PC-3 (cell line): ENCODE measurements around the gene TCERG1L. TPM values are rescaled to one million over a fixed set of nuclear protein-coding genes. Genes with fewer than 3 reads are reported as not detected.

Experiments used
- ATAC-seq: fragments of 200-7000 bp; cut with Tn5 transposase; 2 replicates; pipeline ENCODE4 v1.9.1; 2020; ENCODE audit warnings: mild to moderate bottlenecking, moderate library complexity
- BruUV-seq: library from RNA; stranded (reverse); fragments of 400-500 nt; replicated peaks from 2 replicates; lab custom pipeline; 2021; lab: Mats Ljungman, UMichigan
- CTCF ChIA-PET: fragments of 300-600 bp; sonication (Branson Sonifier 250); formaldehyde crosslinking; loops from one replicate; lab custom pipeline; 2022; ENCODE audit warnings: antibody characterized with exemption; lab: Charles Lee
- POLR2A ChIA-PET: fragments of 300-600 bp; sonication (Branson Sonifier 250); formaldehyde crosslinking; loops from one replicate; lab custom pipeline; 2022; ENCODE audit warnings: antibody characterized with exemption; ENCODE audit not compliant: unreplicated experiment; lab: Charles Lee
- DNase-seq: peaks from one replicate; pipeline ENCODE4 v3.0.0-alpha.2; 2015
- H2AFZ ChIP-seq: fragments of 300-600 bp; sonication (generic); 2 replicates; pipeline ENCODE4 v1.6.0; 2016; ENCODE audit warnings: antibody characterized with exemption, low read length
- H3F3A ChIP-seq: fragments of 300-600 bp; sonication (generic); one replicate; pipeline ENCODE4 v1.6.0; 2017; ENCODE audit warnings: antibody characterized with exemption, low read length, control low read depth, mild to moderate bottlenecking; ENCODE audit not compliant: unreplicated experiment
- H3K27ac ChIP-seq: fragments of 300-600 bp; sonication (generic); 2 replicates; pipeline ENCODE4 v1.5.1; 2016; ENCODE audit warnings: mild to moderate bottlenecking, low read length
- H3K27me3 ChIP-seq: fragments of 300-600 bp; sonication (generic); 2 replicates; pipeline ENCODE4 v1.6.1; 2016; ENCODE audit warnings: low read length, mixed read lengths
- H3K36me3 ChIP-seq: fragments of 300-600 bp; sonication (generic); 2 replicates; pipeline ENCODE4 v1.6.1; 2016; ENCODE audit warnings: low read depth, mixed run types, low read length, mixed read lengths
- H3K4me1 ChIP-seq: fragments of 300-600 bp; sonication (generic); 2 replicates; pipeline ENCODE4 v1.5.1; 2016; ENCODE audit warnings: low read length; ENCODE audit not compliant: insufficient read depth
- H3K4me2 ChIP-seq: fragments of 300-600 bp; sonication (generic); 2 replicates; pipeline ENCODE4 v1.6.0; 2016; ENCODE audit warnings: low read length
- H3K4me3 ChIP-seq: fragments of 300-600 bp; sonication (generic); 2 replicates; pipeline ENCODE4 v1.5.1; 2016; ENCODE audit warnings: mild to moderate bottlenecking, low read length, mixed read lengths
- H3K79me2 ChIP-seq: fragments of 300-600 bp; sonication (generic); 2 replicates; pipeline ENCODE4 v1.6.1; 2017; ENCODE audit warnings: low read length, mixed read lengths
- H3K9ac ChIP-seq: fragments of 300-600 bp; sonication (generic); 2 replicates; pipeline ENCODE4 v1.6.0; 2016; ENCODE audit warnings: mild to moderate bottlenecking, low read length
- H3K9me2 ChIP-seq: fragments of 300-600 bp; sonication (generic); replicated peaks from 2 replicates; pipeline ENCODE4 v1.6.1; 2016; ENCODE audit warnings: mixed run types, low read length, mixed read lengths
- H3K9me3 ChIP-seq: fragments of 300-600 bp; sonication (generic); 2 replicates; pipeline ENCODE4 v1.6.1; 2016; ENCODE audit warnings: low read length, mixed read lengths
- H4K20me1 ChIP-seq: fragments of 300-600 bp; sonication (generic); 2 replicates; pipeline ENCODE4 v1.6.1; 2016; ENCODE audit warnings: low read length, mixed read lengths
- EZH2 ChIP-seq: fragments of 300-600 bp; sonication (generic); IDR thresholded peaks from one replicate; pipeline ENCODE4 v1.6.1; 2017; ENCODE audit warnings: antibody characterized with exemption, mild to moderate bottlenecking, low read length; ENCODE audit not compliant: unreplicated experiment
- EZH2phosphoT487 ChIP-seq: fragments of 300-600 bp; sonication (generic); IDR thresholded peaks from 2 replicates; pipeline ENCODE4 v1.6.1; 2018; ENCODE audit warnings: mild to moderate bottlenecking, antibody characterized with exemption, low read length, borderline replicate concordance
- intact Hi-C: fragments of 100-400 bp; cut with micrococcal nuclease; formaldehyde crosslinking; loops from 2 replicates; pipeline ENCODE4 v1.9.0; 2023
- total RNA-seq: library from RNA; depleted of rRNA; stranded (reverse); fragments of >200 nt; gene quantifications from 2 replicates; pipeline ENCODE4 v1.2.3, GENCODE V29; 2014
- TF ChIP-seq, protein P1 (sequence below): fragments of 300-600 bp; sonication (generic); conservative IDR thresholded peaks from 2 replicates; pipeline ENCODE4 v1.5.1; 2017; ENCODE audit warnings: antibody characterized with exemption, low read depth, mild to moderate bottlenecking, low read length

The TCERG1L gene
- total RNA-seq, 1 experiment from 2014 or later, result not detected

DNA sequence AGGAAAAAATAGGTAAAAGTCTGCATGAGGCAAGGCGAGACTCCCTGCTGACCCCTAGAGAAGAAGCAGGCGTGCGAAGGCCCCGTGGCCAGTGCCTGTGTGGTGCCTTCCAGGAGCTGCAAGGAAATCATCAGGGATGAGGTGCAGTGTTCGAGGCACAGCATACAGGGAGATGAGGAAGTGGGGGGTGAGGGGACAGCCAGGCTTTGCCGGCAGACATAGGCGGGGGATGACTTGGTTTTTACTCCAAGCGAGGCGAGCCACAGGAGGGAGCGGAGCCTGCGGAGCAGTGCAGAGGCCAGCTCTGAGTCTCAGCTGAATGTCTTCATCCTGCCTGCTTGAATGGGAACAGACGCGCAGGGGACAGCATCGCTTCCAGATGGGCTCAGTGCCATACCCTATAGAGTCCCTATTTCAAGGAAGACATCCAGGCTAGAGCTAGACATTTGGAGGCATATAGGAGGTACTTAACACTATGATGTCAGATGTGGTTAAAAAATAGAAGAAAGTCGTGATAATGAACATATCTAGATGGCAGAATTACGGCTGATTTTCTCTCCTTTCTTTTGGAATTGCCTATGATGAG is 49.5 kb downstream of the TCERG1L start:
- Histone ChIP-seq H3F3A (no peaks in the 10 kb centered on the region), H3K4me2 (no peak overlapping the region), H3K4me3 (no peak overlapping the region), H3K79me2 (no peaks in the 10 kb centered on the region), H3K36me3 (no peaks in the 10 kb centered on the region), H3K9me3 (no peaks in the 10 kb centered on the region), H4K20me1 (no peaks in the 10 kb centered on the region), H3K27ac (no peak overlapping the region), H3K9me2 (no peaks in the 10 kb centered on the region), H3K27me3 (no peaks in the 10 kb centered on the region), H3K9ac (no peak overlapping the region), H2AFZ (no peak overlapping the region), H3K4me1 (no peaks in the 10 kb centered on the region)
- CTCF ChIA-PET, result no interaction called here
- DNase-seq, result no peak
- POLR2A ChIA-PET, result no interaction called here
- intact Hi-C loops, result no loop called here
- no peak for ATAC-seq
- TF ChIP-seq EZH2, result no peak
- TF ChIP-seq, protein P1, sequence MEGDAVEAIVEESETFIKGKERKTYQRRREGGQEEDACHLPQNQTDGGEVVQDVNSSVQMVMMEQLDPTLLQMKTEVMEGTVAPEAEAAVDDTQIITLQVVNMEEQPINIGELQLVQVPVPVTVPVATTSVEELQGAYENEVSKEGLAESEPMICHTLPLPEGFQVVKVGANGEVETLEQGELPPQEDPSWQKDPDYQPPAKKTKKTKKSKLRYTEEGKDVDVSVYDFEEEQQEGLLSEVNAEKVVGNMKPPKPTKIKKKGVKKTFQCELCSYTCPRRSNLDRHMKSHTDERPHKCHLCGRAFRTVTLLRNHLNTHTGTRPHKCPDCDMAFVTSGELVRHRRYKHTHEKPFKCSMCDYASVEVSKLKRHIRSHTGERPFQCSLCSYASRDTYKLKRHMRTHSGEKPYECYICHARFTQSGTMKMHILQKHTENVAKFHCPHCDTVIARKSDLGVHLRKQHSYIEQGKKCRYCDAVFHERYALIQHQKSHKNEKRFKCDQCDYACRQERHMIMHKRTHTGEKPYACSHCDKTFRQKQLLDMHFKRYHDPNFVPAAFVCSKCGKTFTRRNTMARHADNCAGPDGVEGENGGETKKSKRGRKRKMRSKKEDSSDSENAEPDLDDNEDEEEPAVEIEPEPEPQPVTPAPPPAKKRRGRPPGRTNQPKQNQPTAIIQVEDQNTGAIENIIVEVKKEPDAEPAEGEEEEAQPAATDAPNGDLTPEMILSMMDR, result no peak
- TF ChIP-seq EZH2phosphoT487, result no peak
- no TSS peak for BruUV-seq

DNA sequence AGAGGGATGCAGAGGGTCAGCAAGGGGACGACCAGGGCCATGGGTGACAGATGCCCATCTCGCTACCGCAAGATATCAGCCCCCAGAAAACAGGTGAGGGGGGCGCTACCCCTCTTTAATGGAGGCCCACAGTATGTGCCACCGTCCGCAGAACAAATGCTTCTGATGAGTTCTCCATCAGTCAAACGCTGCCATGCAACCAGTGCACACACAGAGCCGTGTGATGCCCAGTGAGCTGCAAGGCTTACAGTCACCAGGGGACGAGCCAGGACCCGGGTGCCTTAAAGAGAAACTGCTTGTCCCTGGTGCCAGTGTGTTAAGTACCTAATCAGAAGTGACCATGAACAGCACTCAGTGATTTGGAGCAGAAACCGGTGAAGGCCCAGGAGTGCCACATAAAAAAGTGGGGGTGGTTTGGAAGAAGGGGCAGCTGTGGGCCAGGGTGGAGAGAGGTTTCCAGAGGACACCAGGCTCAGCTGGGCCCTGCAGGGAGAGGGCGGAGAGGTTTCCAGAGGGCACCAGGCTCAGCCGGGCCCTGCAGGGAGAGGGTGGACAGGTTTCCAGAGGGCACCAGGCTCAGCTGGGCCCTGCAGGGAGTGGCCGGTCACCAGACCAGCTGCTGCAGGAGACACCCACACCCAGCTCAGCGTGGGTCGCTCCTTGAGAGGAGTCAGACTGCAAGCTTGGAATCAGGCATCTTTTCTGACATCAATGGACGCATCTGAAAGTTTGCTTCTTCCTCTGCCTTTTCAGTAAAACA is 50.9 kb downstream of the TCERG1L start:
- intact Hi-C loops, result no loop called here
- no peaks in the 10 kb centered on the region for H3K9me3 ChIP-seq
- H4K20me1 ChIP-seq, result no peaks in the 10 kb centered on the region
- DNase-seq (no peak), ATAC-seq (no peak)
- H3K27me3 ChIP-seq, result no peaks in the 10 kb centered on the region
- H3K9ac ChIP-seq, result no peak overlapping the region
- no peak overlapping the region for H3K4me2 ChIP-seq
- H3K27ac ChIP-seq, result no peak overlapping the region
- ChIA-PET POLR2A (no interaction called here), CTCF (no interaction called here)
- no peaks in the 10 kb centered on the region for H3K79me2 ChIP-seq
- H3K36me3 ChIP-seq, result no peaks in the 10 kb centered on the region
- H2AFZ ChIP-seq, result no peak overlapping the region
- no peak for TF ChIP-seq EZH2phosphoT487
- no peaks in the 10 kb centered on the region for H3K9me2 ChIP-seq
- no peak overlapping the region for H3K4me3 ChIP-seq
- no peaks in the 10 kb centered on the region for H3F3A ChIP-seq
- no peaks in the 10 kb centered on the region for H3K4me1 ChIP-seq
- BruUV-seq, result no TSS peak

DNA sequence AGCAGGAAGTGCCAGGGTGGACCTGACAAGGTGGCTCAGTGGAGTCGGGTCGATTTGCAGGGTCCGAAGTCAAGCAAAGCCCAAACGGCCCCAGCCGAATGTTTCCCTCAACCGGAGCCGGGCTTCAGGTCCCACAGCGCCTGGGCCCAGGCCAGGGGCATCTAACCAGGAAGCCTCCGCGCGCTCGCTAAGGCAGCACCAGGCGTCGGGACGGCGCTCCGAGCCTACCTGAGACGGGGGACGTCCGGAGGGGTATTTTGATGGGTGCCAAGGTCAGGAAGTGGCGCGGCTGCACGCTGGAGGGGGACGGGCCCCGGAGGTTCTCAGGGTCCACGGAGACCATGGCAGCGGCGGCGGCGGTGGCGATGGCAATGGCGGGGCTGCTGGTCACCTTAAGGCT is 51.5 kb downstream of the TCERG1L start:
- Histone ChIP-seq H3K9me3 (no peaks in the 10 kb centered on the region), H3K4me1 (no peaks in the 10 kb centered on the region)

More for the DNA sequence above, 51.5 kb downstream of the TCERG1L start:
- Histone ChIP-seq H3K36me3 (no peaks in the 10 kb centered on the region), H3K9me2 (no peaks in the 10 kb centered on the region), H4K20me1 (no peaks in the 10 kb centered on the region), H3K4me2 (no peak overlapping the region), H2AFZ (no peak overlapping the region), H3K27me3 (no peaks in the 10 kb centered on the region), H3K27ac (no peak overlapping the region), H3K79me2 (no peaks in the 10 kb centered on the region), H3K4me3 (no peak overlapping the region), H3K9ac (no peak overlapping the region), H3F3A (no peaks in the 10 kb centered on the region)
- no TSS peak for BruUV-seq
- ChIA-PET CTCF (no interaction called here), POLR2A (interaction anchor here (0.6 kb wide), 1 partner anchor 232 kb away, joined by 7 read pairs; no protein-coding TSS in a partner anchor)
- intact Hi-C loops, result no loop called here
- no peak for DNase-seq
- no peak for ATAC-seq
- TF ChIP-seq, protein P1, result no peak
- TF ChIP-seq EZH2 (no peak), EZH2phosphoT487 (no peak)
